ENCODE data around the gene DCP1A. TPM values are rescaled to one million over a fixed set of nuclear protein-coding genes. Genes with fewer than 3 reads are reported as not detected.
"Not testable (repeated sequence)": the region's sequence is repeated elsewhere in the genome, so short reads cannot be mapped to it uniquely, and the experiment has no call there.

The DCP1A gene
- total RNA-seq, 2 donors from 2014 or later: 30.4 to 38.1 TPM

- Mint-ChIP-seq H3K36me3 (ENCODE audit: low read depth) (peaks cover 22% of the 10 kb centered on the region), H3K4me3 (peak overlapping the region; percentile 90), H3K4me1 (peaks cover 16% of the 10 kb centered on the region)
- H3K9me3 Mint-ChIP-seq; H3K27me3 Mint-ChIP-seq; ATAC-seq (replicated peaks); H3K27ac Mint-ChIP-seq: not testable (repeated sequence)
These were observed 94.4 kb downstream of the DCP1A start for GRCh38 chr3:53252947-53253322.

- Mint-ChIP-seq H3K4me3 (peak overlapping the region; percentile 90), H3K9me3 (no peaks in the 10 kb centered on the region), H3K4me1 (peaks cover 20% of the 10 kb centered on the region), H3K27me3 (no peaks in the 10 kb centered on the region), H3K27ac (peak overlapping the region; percentile 19), H3K36me3 (ENCODE audit: low read depth) (peaks cover 28% of the 10 kb centered on the region)
- ATAC-seq (replicated peaks): no peak
These were observed 95.0 kb downstream of the DCP1A start for GRCh38 chr3:53252096-53252946.

GRCh38 chr3:53250881-53251605 is 96.3 kb downstream of the DCP1A start:
- H3K4me3 Mint-ChIP-seq: no peak overlapping the region
- H3K27ac Mint-ChIP-seq: peak overlapping the region; percentile 1
- no peaks in the 10 kb centered on the region for H3K9me3 Mint-ChIP-seq
- ATAC-seq (replicated peaks): no peak
- H3K27me3 Mint-ChIP-seq: no peaks in the 10 kb centered on the region
- peaks cover 38% of the 10 kb centered on the region for H3K36me3 Mint-ChIP-seq (ENCODE audit: low read depth)
- H3K4me1 Mint-ChIP-seq: peaks cover 20% of the 10 kb centered on the region

DNA sequence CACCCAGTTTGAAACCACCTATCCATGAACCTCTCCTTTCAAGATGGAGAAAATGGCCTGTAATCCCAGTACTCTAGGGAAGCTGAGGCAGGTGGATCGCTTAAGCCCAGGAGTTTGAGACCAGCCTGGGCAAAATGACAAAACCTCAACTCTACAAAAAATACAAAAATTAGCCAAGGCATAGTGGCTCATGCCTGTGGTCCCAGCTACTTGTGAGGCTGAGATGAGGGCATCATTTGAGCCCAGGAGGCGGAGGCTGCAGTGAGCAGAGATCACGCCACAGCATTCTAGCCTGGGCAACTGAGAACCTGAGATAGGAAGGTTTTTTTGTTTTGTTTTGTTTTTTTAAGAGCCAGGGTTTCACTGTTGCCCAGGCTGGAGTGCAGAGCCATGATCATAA is 96.9 kb downstream of the DCP1A start:
- H3K4me3 Mint-ChIP-seq: no peak overlapping the region
- H3K9me3 Mint-ChIP-seq: no peaks in the 10 kb centered on the region
- peaks cover 44% of the 10 kb centered on the region for H3K36me3 Mint-ChIP-seq (ENCODE audit: low read depth)
- peaks cover 20% of the 10 kb centered on the region for H3K4me1 Mint-ChIP-seq
- H3K27ac Mint-ChIP-seq: no peak overlapping the region
- H3K27me3 Mint-ChIP-seq: no peaks in the 10 kb centered on the region
- ATAC-seq (replicated peaks): no peak

DNA sequence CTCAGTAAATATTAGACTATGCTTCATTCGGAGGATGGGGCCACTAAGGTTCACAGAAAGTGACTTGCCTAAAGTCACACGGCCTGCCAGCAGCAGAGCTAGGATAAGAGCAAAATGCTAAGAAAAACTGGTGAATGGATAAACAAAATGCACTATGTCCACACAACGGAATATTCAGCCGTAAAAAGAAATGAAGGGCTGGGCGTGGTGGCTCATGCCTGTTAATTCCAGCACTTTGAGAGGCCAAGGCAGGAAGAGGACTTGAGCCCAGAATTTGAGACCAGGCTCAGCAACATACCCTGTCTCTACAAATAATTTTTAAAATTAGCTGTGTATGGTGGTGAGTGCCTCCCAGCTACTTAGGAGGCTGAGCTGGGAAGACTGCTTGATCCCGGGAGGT is 99.2 kb downstream of the DCP1A start:
- no peaks in the 10 kb centered on the region for H3K9me3 Mint-ChIP-seq
- H3K4me1 Mint-ChIP-seq: peaks cover 12% of the 10 kb centered on the region
- peaks cover 38% of the 10 kb centered on the region for H3K36me3 Mint-ChIP-seq (ENCODE audit: low read depth)
- no peak for ATAC-seq (replicated peaks)
- H3K27ac Mint-ChIP-seq: peak overlapping the region; percentile 46
- no peak overlapping the region for H3K4me3 Mint-ChIP-seq
- no peaks in the 10 kb centered on the region for H3K27me3 Mint-ChIP-seq

DNA sequence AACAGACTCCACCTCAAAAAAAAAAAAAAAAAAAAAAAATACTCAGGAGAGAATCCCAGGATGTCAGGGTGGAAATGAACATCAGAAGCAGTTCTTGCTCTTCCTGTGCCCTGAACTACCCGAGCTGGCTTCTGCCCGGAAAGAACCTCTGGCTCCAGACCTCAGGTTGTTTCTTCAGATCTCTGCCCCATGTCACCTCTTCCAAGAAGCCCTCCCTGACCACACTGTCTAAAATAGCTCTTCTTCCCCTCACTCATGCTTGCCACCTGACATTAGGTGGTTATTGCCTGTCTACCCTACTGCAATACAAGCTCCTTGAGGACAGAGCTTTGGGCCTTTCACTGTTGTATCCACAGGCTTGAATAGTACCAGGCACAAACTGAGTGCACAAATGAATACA is 99.7 kb downstream of the DCP1A start:
- peak overlapping the region; percentile 46 for H3K27ac Mint-ChIP-seq
- peaks cover 35% of the 10 kb centered on the region for H3K36me3 Mint-ChIP-seq (ENCODE audit: low read depth)
- no peak for ATAC-seq (replicated peaks)
- no peaks in the 10 kb centered on the region for H3K9me3 Mint-ChIP-seq
- peaks cover 10% of the 10 kb centered on the region for H3K4me1 Mint-ChIP-seq
- no peaks in the 10 kb centered on the region for H3K27me3 Mint-ChIP-seq
- no peak overlapping the region for H3K4me3 Mint-ChIP-seq

DNA sequence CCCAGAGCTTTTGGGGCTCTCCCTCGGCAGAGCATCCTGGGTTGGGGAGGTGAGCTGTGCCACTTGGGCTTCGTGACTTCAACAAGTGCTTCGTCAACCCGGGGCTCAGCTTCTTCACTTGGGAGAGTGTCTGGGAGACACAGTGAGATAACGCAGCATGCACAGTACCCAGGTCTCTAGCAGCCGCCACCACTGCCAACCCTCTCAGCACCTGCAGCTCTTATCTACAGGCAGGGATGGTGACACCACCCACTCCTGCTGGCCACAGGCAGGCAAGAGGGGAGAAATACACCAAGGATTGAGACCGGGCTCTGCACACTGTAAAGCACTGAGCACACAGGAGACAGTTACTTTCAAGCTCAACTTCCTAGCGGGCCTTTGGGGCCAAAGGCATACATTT is 103.1 kb downstream of the DCP1A start:
- no peak overlapping the region for H3K4me3 Mint-ChIP-seq
- H3K4me1 Mint-ChIP-seq: peaks cover 11% of the 10 kb centered on the region
- no peaks in the 10 kb centered on the region for H3K9me3 Mint-ChIP-seq
- H3K27me3 Mint-ChIP-seq: no peaks in the 10 kb centered on the region
- no peak overlapping the region for H3K27ac Mint-ChIP-seq
- ATAC-seq (replicated peaks): no peak
- peaks cover 59% of the 10 kb centered on the region for H3K36me3 Mint-ChIP-seq (ENCODE audit: low read depth)

- H3K27me3 Mint-ChIP-seq: no peaks in the 10 kb centered on the region
- H3K9me3 Mint-ChIP-seq: no peaks in the 10 kb centered on the region
- peaks cover 64% of the 10 kb centered on the region for H3K36me3 Mint-ChIP-seq (ENCODE audit: low read depth)
- no peak for ATAC-seq (replicated peaks)
- H3K4me1 Mint-ChIP-seq: peaks cover 11% of the 10 kb centered on the region
- no peak overlapping the region for H3K27ac Mint-ChIP-seq
- no peak overlapping the region for H3K4me3 Mint-ChIP-seq
These were observed 103.6 kb downstream of the DCP1A start for GRCh38 chr3:53243785-53244184.

- peaks cover 10% of the 10 kb centered on the region for H3K4me1 Mint-ChIP-seq
These were observed 104.2 kb downstream of the DCP1A start for GRCh38 chr3:53243165-53243564.

GRCh38 chr3:53242642-53243041 is 104.7 kb downstream of the DCP1A start:
- peaks cover 5% of the 10 kb centered on the region for H3K4me1 Mint-ChIP-seq
- no peaks in the 10 kb centered on the region for H3K27me3 Mint-ChIP-seq
- no peak for ATAC-seq (replicated peaks)
- peaks cover 71% of the 10 kb centered on the region for H3K36me3 Mint-ChIP-seq (ENCODE audit: low read depth)
- H3K27ac Mint-ChIP-seq: no peak overlapping the region
- no peaks in the 10 kb centered on the region for H3K9me3 Mint-ChIP-seq
- H3K4me3 Mint-ChIP-seq: no peak overlapping the region

More at GRCh38 chr3:53243165-53243564, 104.2 kb downstream of the DCP1A start:
- ATAC-seq (replicated peaks): no peak
- H3K4me3 Mint-ChIP-seq: no peak overlapping the region
- H3K27me3 Mint-ChIP-seq: no peaks in the 10 kb centered on the region
- H3K9me3 Mint-ChIP-seq: no peaks in the 10 kb centered on the region
- peaks cover 70% of the 10 kb centered on the region for H3K36me3 Mint-ChIP-seq (ENCODE audit: low read depth)
- no peak overlapping the region for H3K27ac Mint-ChIP-seq

GRCh38 chr3:53242155-53242554 is 105.2 kb downstream of the DCP1A start:
- no peaks in the 10 kb centered on the region for H3K27me3 Mint-ChIP-seq
- H3K27ac Mint-ChIP-seq: no peak overlapping the region
- no peaks in the 10 kb centered on the region for H3K9me3 Mint-ChIP-seq
- peaks cover 4% of the 10 kb centered on the region for H3K4me1 Mint-ChIP-seq
- H3K36me3 Mint-ChIP-seq (ENCODE audit: low read depth): peaks cover 74% of the 10 kb centered on the region
- no peak overlapping the region for H3K4me3 Mint-ChIP-seq
- ATAC-seq (replicated peaks): no peak

DNA sequence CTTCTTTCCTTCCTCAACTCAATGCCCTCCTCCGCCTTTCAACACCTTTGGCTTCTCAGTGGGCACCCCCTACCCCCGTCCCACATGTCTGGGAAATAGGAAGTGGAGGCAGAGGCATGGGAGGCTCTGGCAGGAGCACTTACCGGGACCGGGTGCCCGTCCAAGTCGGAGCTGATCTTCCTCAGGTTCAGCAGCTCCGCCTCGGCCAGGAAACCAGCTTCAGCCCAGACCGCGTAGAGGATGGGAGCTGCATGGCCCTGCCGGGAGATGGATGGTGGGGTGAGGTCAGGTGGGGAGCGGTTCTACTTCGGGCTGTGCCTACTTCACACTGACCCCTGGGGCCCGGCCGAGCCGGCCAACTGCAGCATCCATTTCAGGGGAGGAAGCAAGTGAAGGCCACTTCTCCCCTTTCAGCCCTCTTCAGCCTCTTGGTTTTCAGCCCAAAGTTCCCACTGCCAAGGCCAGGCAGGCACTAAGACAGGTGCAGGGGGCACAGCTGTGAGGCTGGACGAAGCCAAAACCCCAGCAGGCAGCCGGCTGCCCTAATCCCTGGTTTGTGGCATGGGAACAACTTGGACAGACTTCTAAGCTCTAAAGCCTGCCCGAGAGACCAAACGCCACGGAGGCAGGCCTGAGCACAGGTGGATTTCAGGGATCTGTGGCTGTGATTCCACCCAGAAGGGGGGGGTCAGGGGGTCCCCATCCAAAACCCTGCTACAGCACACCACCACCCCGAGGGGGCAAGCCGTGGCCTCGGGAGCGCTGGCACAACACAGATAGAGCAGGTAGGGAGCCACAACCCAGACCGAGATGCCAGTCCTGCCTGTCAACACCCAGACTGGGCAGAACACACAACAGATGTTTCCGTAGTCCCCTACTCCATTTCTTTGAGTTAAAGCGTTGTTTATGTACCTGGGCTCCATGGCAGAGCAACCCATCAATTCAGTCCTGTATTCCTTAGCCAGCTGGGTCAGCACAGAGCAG is 106.1 kb downstream of the DCP1A start:
- Mint-ChIP-seq H3K4me1 (peaks cover 4% of the 10 kb centered on the region), H3K27me3 (no peaks in the 10 kb centered on the region), H3K27ac (no peak overlapping the region), H3K9me3 (no peaks in the 10 kb centered on the region), H3K36me3 (ENCODE audit: low read depth) (peaks cover 73% of the 10 kb centered on the region), H3K4me3 (no peak overlapping the region)
- no peak for ATAC-seq (replicated peaks)

- H3K27ac Mint-ChIP-seq: peak overlapping the region; percentile 52
- H3K27me3 Mint-ChIP-seq: no peaks in the 10 kb centered on the region
- H3K36me3 Mint-ChIP-seq (ENCODE audit: low read depth): peaks cover 70% of the 10 kb centered on the region
- ATAC-seq (replicated peaks): no peak
- peaks cover 4% of the 10 kb centered on the region for H3K4me1 Mint-ChIP-seq
- no peaks in the 10 kb centered on the region for H3K9me3 Mint-ChIP-seq
- H3K4me3 Mint-ChIP-seq: no peak overlapping the region
These were observed 107.5 kb downstream of the DCP1A start for GRCh38 chr3:53239800-53240199.

DNA sequence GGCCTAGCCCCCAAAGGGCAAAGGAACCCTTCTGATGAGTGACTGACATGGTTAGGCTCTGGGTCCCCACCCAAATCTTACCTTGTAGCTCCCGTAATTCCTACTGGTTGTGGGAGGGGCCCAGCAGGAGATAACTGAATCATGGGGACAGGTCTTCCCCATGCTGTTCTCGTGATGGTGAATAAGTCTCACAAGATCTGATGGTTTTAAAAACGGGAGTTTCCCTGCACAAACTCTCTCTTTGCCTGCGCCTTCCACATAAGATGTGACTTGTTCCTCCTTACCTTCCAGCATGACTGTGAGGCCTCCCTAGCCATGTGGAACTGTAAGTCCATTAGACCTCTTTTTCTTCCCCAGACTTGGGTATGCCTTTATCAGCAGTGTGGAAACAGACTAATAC is 108.5 kb downstream of the DCP1A start:
- no peaks in the 10 kb centered on the region for H3K9me3 Mint-ChIP-seq
- peaks cover 4% of the 10 kb centered on the region for H3K4me1 Mint-ChIP-seq
- H3K27ac Mint-ChIP-seq: no peak overlapping the region
- H3K27me3 Mint-ChIP-seq: no peaks in the 10 kb centered on the region
- H3K36me3 Mint-ChIP-seq (ENCODE audit: low read depth): peaks cover 79% of the 10 kb centered on the region
- no peak for ATAC-seq (replicated peaks)
- H3K4me3 Mint-ChIP-seq: no peak overlapping the region

Measured in activated T-helper 17 cell treated with anti-CD3 and anti-CD28 coated beads, Interleukin-2, amount 50 U/mL, for 72 hours (primary cell).